ENCODE results near the gene ANO3.

DNA sequence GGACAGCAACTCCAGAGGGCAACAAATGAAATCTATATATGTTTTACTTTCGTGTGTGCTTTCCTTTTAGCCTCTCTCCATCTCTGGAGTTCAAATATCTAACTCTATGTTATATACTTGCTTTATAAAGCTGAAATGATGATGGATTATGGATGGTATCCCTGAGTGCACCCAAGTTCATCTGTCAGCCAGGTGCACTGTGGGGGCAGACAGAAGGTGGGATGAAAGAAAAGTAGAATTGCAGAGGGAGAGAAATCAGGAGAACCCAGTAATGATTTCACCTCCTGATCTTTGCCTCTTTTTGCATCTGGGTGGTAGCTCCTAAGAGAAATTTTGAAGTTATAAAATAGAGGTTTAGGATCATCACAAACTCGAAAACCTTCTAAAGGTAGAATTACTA is 237.7 kb downstream of the ANO3 start:
- TF ChIP-seq, protein P1, sequence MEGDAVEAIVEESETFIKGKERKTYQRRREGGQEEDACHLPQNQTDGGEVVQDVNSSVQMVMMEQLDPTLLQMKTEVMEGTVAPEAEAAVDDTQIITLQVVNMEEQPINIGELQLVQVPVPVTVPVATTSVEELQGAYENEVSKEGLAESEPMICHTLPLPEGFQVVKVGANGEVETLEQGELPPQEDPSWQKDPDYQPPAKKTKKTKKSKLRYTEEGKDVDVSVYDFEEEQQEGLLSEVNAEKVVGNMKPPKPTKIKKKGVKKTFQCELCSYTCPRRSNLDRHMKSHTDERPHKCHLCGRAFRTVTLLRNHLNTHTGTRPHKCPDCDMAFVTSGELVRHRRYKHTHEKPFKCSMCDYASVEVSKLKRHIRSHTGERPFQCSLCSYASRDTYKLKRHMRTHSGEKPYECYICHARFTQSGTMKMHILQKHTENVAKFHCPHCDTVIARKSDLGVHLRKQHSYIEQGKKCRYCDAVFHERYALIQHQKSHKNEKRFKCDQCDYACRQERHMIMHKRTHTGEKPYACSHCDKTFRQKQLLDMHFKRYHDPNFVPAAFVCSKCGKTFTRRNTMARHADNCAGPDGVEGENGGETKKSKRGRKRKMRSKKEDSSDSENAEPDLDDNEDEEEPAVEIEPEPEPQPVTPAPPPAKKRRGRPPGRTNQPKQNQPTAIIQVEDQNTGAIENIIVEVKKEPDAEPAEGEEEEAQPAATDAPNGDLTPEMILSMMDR (IDR thresholded peaks at IDR 0.05): no peak
- no peak for TF ChIP-seq POLR2A (IDR thresholded peaks at IDR 0.05)
